ENCODE data around the gene SYTL3. TPM values are rescaled to one million over a fixed set of nuclear protein-coding genes. Genes with fewer than 3 reads are reported as not detected.

The SYTL3 gene
- polyA plus RNA-seq, 1 donor (not counting 4 experiments of a cell fraction or from before 2014, with no cell fraction given), result 1.4 TPM

DNA sequence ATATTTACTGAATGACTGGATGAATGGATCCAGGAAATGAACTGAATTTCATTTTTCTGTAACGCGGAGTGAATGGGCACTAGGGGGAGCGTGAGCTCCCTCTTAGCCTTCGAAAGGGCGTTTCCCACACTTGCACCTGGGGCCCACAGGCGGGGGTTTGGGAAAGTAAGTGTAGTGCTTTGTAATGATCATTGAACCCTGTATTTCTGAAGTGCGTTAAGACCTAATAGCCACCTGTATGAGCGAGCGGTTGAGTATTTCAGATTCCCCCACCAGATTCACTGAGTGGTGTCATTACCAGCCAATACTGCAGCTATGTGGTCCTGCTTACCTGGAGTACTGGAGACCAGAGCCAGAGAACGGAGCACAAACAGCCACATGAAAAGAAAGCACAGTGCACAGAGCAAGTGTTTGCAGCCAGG lies 10.5 kb downstream of the SYTL3 start:
- TF ChIP-seq, protein P1, sequence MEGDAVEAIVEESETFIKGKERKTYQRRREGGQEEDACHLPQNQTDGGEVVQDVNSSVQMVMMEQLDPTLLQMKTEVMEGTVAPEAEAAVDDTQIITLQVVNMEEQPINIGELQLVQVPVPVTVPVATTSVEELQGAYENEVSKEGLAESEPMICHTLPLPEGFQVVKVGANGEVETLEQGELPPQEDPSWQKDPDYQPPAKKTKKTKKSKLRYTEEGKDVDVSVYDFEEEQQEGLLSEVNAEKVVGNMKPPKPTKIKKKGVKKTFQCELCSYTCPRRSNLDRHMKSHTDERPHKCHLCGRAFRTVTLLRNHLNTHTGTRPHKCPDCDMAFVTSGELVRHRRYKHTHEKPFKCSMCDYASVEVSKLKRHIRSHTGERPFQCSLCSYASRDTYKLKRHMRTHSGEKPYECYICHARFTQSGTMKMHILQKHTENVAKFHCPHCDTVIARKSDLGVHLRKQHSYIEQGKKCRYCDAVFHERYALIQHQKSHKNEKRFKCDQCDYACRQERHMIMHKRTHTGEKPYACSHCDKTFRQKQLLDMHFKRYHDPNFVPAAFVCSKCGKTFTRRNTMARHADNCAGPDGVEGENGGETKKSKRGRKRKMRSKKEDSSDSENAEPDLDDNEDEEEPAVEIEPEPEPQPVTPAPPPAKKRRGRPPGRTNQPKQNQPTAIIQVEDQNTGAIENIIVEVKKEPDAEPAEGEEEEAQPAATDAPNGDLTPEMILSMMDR (optimal IDR thresholded peaks at IDR 0.05 in 1 of 3, IDR thresholded peaks at IDR 0.05 in 1 of 3, conservative IDR thresholded peaks at IDR 0.05 in 1 of 3; ENCODE audit: extremely low read depth in 1 of 3, insufficient read depth in 2 of 3, low read length in 3 of 3), result peak; percentile 71 to 75 (median 73)
- TF ChIP-seq EZH2 (IDR thresholded peaks at IDR 0.05; ENCODE audit: low read length), result no peak
- H3K9me1 ChIP-seq (ENCODE audit: control insufficient read depth, extremely low read depth, insufficient read depth, low read length), result no peaks in the 10 kb centered on the region
- no peaks in the 10 kb centered on the region for H3K79me2 ChIP-seq (ENCODE audit: control insufficient read depth, insufficient read depth, low read length)
- FAIRE-seq, result no peak
- no peaks in the 10 kb centered on the region for H3K9me3 ChIP-seq (ENCODE audit: control insufficient read depth, low read depth, low read length)
- no peaks in the 10 kb centered on the region for H3K27me3 ChIP-seq (ENCODE audit: control insufficient read depth, extremely low read depth, insufficient read depth, low read length)
- H3K27ac ChIP-seq (ENCODE audit: control insufficient read depth, insufficient read depth, low read length), result no peak overlapping the region
- dilution Hi-C loops (cut with MboI; ENCODE audit: extremely low pct_ligation_motif_present, low sequenced_read_pairs), result no loop called here
- no peak for DNase-seq (ENCODE audit: low read depth, low spot score)
- H3K4me3 ChIP-seq (ENCODE audit: control insufficient read depth in 2 of 3, extremely low read depth in 1 of 3, insufficient read depth in 2 of 3, low read depth in 1 of 3, low read length in 3 of 3), result no peak overlapping the region
- H3K4me2 ChIP-seq (ENCODE audit: control insufficient read depth, extremely low read depth, insufficient read depth, low read depth, low read length), result no peak overlapping the region
- no peaks in the 10 kb centered on the region for H3K36me3 ChIP-seq (ENCODE audit: control insufficient read depth in 2 of 2, extremely low read depth in 1 of 2, insufficient read depth in 2 of 2, low read length in 2 of 2)
- peaks cover 16% of the 10 kb centered on the region for H3K4me1 ChIP-seq (ENCODE audit: control insufficient read depth, extremely low read depth, insufficient read depth, low read length)
- H3K9ac ChIP-seq (ENCODE audit: control insufficient read depth, extremely low read depth, insufficient read depth, low read length), result no peak overlapping the region
- H2AFZ ChIP-seq (ENCODE audit: control insufficient read depth, low read length), result no peak overlapping the region
- no peaks in the 10 kb centered on the region for H4K20me1 ChIP-seq (ENCODE audit: control insufficient read depth, extremely low read depth, insufficient read depth, low read length)

DNA sequence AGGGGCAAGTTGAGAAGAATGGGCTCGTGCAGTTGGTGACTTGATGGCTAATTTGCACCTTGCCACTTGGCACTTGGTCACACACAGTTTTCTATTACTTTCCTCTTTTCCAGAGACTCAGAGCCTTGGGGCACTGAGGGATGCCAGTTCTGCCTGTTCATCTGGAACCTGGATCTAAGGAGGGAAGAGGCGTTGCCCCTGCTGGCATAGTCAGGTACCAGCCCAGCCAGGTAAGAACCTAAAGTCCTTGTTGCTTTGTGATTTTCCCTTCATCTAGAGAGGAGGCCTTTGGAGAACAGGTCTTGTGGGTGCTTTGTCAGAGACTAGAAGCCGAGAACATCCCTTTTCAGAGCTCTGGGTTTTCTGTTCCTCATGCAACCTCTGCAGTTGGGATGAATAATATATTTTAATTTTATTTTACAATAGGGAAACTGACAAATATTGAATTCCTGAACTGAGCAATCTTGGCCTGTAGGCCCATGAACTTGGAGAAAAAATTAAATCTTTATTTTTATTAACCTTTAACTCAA lies 11.4 kb downstream of the SYTL3 start:
- no peaks in the 10 kb centered on the region for H4K20me1 ChIP-seq (ENCODE audit: control insufficient read depth, extremely low read depth, insufficient read depth, low read length)
- no peaks in the 10 kb centered on the region for H3K27me3 ChIP-seq (ENCODE audit: control insufficient read depth, extremely low read depth, insufficient read depth, low read length)
- H3K9me1 ChIP-seq (ENCODE audit: control insufficient read depth, extremely low read depth, insufficient read depth, low read length), result no peaks in the 10 kb centered on the region
- H3K4me2 ChIP-seq (ENCODE audit: control insufficient read depth, extremely low read depth, insufficient read depth, low read depth, low read length), result no peak overlapping the region
- no peaks in the 10 kb centered on the region for H3K36me3 ChIP-seq (ENCODE audit: control insufficient read depth in 2 of 2, extremely low read depth in 1 of 2, insufficient read depth in 2 of 2, low read length in 2 of 2)
- H3K79me2 ChIP-seq (ENCODE audit: control insufficient read depth, insufficient read depth, low read length), result no peaks in the 10 kb centered on the region
- dilution Hi-C loops (cut with MboI; ENCODE audit: extremely low pct_ligation_motif_present, low sequenced_read_pairs), result no loop called here
- no peak for TF ChIP-seq EZH2 (IDR thresholded peaks at IDR 0.05; ENCODE audit: low read length)
- TF ChIP-seq, protein P1 (optimal IDR thresholded peaks at IDR 0.05 in 1 of 3, IDR thresholded peaks at IDR 0.05 in 1 of 3, conservative IDR thresholded peaks at IDR 0.05 in 1 of 3; ENCODE audit: extremely low read depth in 1 of 3, insufficient read depth in 2 of 3, low read length in 3 of 3), result peak in 2 of 3 experiments; percentile 25 to 47
- no peaks in the 10 kb centered on the region for H3K9me3 ChIP-seq (ENCODE audit: control insufficient read depth, low read depth, low read length)
- no peak overlapping the region for H3K9ac ChIP-seq (ENCODE audit: control insufficient read depth, extremely low read depth, insufficient read depth, low read length)
- no peak overlapping the region for H3K27ac ChIP-seq (ENCODE audit: control insufficient read depth, insufficient read depth, low read length)
- DNase-seq (ENCODE audit: low read depth, low spot score) (no peak), FAIRE-seq (no peak)
- peaks cover 16% of the 10 kb centered on the region for H3K4me1 ChIP-seq (ENCODE audit: control insufficient read depth, extremely low read depth, insufficient read depth, low read length)
- no peak overlapping the region for H3K4me3 ChIP-seq (ENCODE audit: control insufficient read depth in 2 of 3, extremely low read depth in 1 of 3, insufficient read depth in 2 of 3, low read depth in 1 of 3, low read length in 3 of 3)
- no peak overlapping the region for H2AFZ ChIP-seq (ENCODE audit: control insufficient read depth, low read length)

All from keratinocyte (primary cell).